ENCODE data around the gene MEMO1.
"Not testable (repeated sequence)": the region's sequence is repeated elsewhere in the genome, so short reads cannot be mapped to it uniquely, and the experiment has no call there.

The MEMO1 gene

DNA sequence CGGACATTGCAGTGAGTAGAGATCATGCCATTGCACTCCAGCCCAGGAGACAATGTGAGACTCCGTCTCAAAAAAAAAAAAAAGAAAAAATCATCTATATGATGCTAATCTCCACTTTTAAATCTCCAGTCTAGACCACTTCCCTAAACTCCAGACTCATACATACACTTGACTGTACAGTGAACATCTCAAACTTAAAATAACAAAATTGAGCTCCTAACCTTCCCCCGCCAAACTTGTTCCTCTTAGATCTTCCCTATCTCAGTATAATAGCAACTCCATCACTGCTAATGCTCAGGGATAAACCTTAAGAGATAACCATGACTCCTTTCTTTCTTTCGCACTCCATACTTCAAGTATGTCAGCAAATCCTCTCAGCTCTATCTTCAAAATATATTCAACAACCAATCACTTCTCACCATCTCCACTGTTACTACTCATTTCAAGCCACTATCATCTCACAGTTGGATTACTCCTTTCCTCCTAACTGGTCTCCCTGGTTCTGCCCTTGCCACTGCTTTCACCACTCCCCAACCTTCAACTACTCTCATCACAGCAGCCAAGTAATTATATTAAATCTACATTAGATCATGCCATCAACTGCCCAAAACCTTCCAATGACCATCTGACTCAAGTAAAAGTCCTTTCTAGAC lies 12.0 kb downstream of the MEMO1 start:
- no peak for DNase-seq (ENCODE audit: low read depth)

- DNase-seq (ENCODE audit: low read depth), result no peak
These were observed 13.2 kb downstream of the MEMO1 start for GRCh38 chr2:31997653-31998052.

DNA sequence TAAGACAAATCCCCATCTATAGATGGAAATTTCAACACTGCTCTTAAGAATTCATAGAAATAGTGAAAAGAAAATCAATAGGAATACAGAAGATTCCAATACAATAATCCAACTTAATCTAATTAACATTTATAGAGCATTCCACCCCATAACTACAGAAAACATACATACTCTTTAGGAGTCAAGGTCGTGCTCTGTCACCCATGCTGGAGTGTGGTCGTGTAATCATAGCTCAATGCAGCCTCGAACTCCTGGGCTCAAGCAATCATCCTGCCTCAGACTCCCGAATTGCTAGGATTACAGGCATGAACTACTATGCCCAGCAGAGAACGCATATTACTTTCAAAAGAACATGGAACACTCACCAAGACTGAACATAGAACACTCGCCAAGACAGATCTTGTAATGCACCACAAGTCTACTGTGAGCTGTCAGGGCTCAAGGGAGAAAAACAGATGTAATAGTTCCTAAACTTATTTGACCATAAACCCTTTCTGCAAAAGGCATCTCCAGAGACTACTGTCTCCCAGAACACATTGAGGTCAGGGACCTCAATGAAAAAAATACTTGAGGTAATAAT lies 14.1 kb downstream of the MEMO1 start:
- DNase-seq (ENCODE audit: low read depth), result no peak

DNA sequence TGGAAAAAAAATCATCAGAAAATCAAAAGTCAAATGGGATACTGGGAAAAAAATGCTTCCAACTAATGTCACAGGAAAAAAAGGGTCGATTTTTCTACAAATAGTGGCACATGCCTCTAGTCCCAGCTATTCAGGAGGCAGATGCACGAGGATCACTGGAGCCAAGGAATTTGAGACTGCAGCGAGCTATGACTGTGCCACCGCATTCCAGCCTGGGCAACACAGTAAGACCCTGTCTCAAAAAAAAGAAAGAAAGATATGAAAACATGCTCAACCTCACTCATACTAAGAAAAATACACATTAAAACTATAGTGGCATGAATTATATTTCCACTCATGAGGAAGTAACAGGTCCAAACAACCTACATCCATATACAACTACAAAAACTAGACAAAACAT lies 17.9 kb downstream of the MEMO1 start:
- no peak for DNase-seq (ENCODE audit: low read depth)

GRCh38 chr2:31992025-31992579 lies 18.7 kb downstream of the MEMO1 start:
- no peak for DNase-seq (ENCODE audit: low read depth)

DNA sequence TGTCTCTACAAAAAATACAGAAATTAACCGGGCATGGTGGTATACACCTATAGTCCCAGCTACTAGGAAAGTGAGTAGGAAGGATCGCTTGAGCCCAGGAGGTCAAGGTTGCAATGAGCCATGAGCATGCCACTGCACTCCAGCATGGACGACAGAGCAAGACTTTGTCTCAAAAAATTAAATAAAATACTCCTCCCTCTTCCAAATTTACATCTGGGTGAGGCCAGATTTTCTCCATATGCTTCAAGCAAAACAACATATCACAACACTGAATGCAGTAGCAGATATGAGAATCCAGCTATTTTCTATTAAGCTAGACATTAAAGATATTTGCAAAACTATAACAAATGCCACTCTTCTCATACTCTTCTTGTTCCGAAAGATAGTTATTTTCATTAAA lies 20.9 kb downstream of the MEMO1 start:
- no peak for DNase-seq (ENCODE audit: low read depth)

GRCh38 chr2:31987454-31988220 lies 23.2 kb downstream of the MEMO1 start:
- DNase-seq (ENCODE audit: low read depth), result no peak

DNA sequence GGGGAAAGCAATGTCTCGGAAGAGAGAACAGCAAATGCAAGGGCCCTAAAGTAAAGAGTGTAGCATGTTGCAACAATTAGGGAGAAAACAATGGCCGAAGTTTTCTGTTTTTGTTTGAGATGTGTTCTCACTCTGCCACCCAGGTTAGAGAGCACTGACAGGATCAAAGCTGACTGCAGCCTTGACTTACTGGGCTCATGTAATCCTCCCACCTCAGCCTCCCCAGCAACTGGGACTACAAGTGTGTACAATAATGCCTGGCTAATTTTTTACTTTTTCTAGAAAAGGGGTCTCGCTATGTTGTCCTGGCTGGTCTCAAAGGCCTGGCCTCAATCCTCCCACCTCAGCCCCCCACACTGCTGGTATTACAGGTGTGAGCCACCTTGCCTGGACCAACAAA lies 23.9 kb downstream of the MEMO1 start:
- DNase-seq (ENCODE audit: low read depth), result no peak

DNA sequence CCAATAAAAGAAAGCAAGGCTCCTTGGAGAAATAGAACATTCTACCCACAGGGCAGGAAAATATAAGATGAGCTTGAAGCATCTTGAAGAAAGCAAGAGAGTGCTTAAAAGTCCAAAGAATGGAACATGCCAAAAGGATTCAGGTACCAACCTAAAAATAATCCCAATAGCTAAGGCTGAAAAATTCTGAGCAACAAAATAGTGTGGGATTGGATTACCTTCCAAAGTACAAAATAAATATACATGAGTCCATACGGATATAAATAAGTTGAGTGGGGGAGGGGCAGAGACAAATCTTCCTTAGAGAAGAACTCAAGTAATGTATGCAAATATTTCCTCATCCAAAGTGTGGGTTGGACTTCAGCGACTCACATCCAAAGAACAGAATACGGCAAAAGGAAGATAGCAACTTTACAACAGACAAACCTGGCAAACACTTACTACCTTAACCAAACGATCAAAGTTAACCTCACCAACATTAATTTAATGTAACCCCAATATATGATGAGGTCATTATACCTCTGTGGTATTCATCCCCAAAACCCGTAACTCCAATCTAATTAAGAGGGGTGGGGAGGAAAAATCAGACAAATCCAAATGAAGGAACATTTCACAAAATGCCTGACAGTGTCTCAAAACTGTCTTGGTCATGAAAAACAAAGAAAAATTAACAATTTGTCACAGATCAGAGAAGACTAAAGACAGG lies 26.9 kb downstream of the MEMO1 start:
- no peak for DNase-seq (ENCODE audit: low read depth)

DNA sequence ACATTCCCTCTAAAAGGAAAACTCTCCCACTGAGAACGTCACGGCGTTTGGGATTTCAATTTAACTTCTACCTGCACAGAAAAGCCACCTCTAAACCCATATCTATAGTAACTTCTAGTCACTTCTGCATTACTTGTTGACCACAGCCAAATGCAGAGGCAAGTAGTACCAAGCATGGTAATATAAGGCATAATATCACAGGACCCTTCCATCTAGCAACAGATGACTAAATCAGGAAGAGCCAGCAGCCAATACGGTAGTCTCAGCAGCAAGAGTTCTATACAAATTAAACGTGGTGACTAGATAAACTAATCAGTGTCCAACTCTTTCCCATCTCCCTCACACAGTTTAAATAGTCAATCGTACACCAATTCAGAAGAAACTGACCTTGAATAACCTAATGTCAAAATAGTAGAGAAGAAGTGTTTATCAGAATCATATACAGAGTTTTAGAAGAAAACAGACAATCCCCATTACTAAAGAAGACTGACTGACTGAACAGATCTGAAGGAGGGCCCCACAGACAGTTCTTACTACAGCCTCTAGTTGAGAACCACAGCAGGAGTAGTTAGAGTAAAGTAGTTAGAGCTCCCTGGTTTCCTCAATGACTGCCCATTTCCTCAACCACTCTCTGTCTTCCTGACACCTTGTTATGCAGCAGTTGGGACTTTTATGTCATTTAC lies 30.0 kb downstream of the MEMO1 start:
- no peak for DNase-seq (ENCODE audit: low read depth)

DNA sequence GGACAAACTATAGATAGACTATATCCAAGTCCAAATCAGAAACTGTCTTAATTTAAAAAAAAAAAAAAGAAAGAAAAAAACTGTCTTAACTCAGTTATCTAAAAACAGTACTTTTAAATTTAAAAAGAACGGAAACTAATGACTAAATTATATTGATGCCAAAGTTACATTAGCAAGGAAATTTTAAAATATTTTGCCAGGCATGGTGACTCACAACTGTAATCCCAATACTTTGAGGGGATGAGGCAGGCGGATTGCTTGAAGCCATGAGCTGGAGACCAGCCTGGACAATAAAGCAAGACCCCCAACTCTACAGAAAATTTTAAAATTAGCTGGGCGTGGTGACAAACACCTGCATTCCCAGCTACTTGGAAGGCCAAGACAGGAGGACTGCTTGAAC lies 30.9 kb downstream of the MEMO1 start:
- no peak for DNase-seq (ENCODE audit: low read depth)

GRCh38 chr2:31979018-31979417 lies 31.8 kb downstream of the MEMO1 start:
- no peak for DNase-seq (ENCODE audit: low read depth)

GRCh38 chr2:31978436-31978835 lies 32.4 kb downstream of the MEMO1 start:
- DNase-seq (ENCODE audit: low read depth), result no peak

- DNase-seq (ENCODE audit: low read depth), result no peak
These were observed 37.1 kb downstream of the MEMO1 start for GRCh38 chr2:31973665-31974064.

- DNase-seq (ENCODE audit: low read depth), result no peak
These were observed 38.7 kb downstream of the MEMO1 start for GRCh38 chr2:31972059-31972458.

- DNase-seq (ENCODE audit: low read depth), result no peak
These were observed 41.6 kb downstream of the MEMO1 start for GRCh38 chr2:31969178-31969577.

- no peak for DNase-seq (ENCODE audit: low read depth)
These were observed 43.0 kb downstream of the MEMO1 start for GRCh38 chr2:31967790-31968189.

- not testable (repeated sequence) for DNase-seq (ENCODE audit: low read depth)
These were observed 44.4 kb downstream of the MEMO1 start for GRCh38 chr2:31966402-31966801.

GRCh38 chr2:31965094-31965493 lies 45.7 kb downstream of the MEMO1 start:
- no peak for DNase-seq (ENCODE audit: low read depth)

- DNase-seq (ENCODE audit: low read depth), result no peak
These were observed 47.9 kb downstream of the MEMO1 start for GRCh38 chr2:31962757-31963361.

- no peak for DNase-seq (ENCODE audit: low read depth)
These were observed 52.6 kb downstream of the MEMO1 start for GRCh38 chr2:31958140-31958717.
